ENCODE data around the gene GPLD1. TPM values are rescaled to one million over a fixed set of nuclear protein-coding genes. Genes with fewer than 3 reads are reported as not detected.

Gene GPLD1
- total RNA-seq, 4 donors from 2014 or later: 5.9 to 18.1 (median 13.0) TPM

DNA sequence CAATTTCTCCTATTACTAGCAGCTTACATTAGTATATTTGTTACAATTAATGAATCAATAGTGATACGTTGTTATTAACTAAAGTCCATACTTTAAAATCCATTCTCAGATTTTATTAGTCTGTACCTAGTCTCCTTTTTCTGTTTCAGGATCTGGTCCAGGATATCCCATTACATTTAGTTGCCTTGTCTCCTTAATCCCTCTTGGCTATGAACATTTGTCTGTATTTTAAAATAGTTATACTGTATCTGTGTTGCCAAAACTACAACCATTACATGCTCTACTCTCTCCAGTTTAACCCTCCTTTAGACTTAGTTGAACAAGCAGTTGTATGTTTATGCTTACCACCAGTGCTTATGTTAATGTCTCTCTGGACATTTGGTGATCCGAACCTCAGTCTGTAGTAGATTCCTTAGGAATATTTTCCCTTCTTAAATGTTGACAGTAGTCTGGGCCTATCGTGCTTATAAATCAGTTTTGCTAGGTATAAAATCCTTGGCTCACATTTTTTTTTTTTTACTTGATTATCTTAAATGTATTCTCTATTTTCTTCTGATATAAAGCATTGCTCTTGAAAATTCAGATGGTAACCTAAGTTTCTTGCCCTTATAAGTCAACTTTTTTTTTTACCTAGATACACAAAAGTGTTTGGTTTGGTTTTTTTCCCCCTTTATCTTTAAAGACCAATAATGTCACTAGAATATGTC, 17.6 kb upstream of the GPLD1 start:
- TF ChIP-seq, protein P1, sequence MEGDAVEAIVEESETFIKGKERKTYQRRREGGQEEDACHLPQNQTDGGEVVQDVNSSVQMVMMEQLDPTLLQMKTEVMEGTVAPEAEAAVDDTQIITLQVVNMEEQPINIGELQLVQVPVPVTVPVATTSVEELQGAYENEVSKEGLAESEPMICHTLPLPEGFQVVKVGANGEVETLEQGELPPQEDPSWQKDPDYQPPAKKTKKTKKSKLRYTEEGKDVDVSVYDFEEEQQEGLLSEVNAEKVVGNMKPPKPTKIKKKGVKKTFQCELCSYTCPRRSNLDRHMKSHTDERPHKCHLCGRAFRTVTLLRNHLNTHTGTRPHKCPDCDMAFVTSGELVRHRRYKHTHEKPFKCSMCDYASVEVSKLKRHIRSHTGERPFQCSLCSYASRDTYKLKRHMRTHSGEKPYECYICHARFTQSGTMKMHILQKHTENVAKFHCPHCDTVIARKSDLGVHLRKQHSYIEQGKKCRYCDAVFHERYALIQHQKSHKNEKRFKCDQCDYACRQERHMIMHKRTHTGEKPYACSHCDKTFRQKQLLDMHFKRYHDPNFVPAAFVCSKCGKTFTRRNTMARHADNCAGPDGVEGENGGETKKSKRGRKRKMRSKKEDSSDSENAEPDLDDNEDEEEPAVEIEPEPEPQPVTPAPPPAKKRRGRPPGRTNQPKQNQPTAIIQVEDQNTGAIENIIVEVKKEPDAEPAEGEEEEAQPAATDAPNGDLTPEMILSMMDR (IDR thresholded peaks at IDR 0.05; ENCODE audit: low read depth): no peak

DNA sequence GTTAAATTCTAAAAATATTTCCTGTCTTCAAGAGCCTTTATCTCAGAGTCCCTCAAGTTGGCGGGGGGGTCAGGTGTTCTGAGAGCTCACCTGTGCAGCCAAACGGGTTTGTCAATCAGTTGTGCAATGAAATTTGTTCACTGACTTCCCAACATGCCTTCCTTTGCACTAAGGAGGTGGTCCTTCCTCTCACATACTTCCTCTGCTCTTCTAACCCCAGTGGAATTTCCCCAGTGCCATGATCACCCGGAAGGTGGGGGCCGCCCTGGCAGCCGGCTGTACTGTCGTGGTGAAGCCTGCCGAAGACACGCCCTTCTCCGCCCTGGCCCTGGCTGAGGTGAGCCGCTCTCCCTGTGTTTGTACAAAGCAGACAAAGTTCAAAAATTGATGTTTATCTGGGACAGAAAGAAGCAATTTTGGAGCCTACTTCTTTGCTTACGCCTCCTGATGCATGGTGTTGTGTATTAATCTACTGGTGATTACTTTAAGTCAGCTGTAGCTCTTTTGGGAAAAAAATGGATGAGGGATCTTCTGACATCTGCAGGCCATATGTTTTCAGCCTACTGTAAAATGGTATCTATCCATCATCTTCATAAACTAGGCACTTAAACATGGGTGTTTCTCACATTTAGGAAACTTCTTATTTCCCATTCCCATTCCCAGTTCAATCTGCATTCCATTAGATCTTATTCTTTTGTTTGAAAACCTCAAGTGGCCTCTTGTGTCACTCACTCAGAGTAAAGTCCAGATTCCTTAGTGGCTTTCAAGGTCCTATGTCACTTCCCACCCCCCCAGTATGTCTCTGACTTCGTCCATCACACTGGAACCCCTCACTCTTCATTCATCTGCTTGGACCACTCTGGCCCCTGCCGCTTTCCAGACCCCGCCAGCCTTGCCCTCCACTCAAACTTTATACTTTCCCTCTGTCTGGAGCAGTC, 15.5 kb upstream of the GPLD1 start:
- TF ChIP-seq, protein P1 (IDR thresholded peaks at IDR 0.05; ENCODE audit: low read depth): no peak

DNA sequence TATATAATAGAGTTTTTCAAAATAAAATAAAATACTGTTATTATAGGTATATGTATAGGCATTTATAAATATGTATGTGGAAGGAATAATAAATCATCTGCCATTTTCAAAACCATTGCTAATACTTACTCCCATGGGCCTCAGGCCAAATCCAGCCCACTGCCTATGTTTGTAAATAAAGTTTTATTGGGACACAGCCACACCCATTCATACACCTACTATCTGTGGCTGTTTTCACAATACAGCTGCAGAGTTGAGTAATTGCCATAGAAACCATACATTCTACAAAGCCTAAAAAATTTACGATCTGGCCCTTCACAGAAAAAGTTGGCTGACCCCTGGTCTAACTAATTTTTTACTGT, 14.9 kb upstream of the GPLD1 start:
- TF ChIP-seq, protein P1 (IDR thresholded peaks at IDR 0.05; ENCODE audit: low read depth): no peak

DNA sequence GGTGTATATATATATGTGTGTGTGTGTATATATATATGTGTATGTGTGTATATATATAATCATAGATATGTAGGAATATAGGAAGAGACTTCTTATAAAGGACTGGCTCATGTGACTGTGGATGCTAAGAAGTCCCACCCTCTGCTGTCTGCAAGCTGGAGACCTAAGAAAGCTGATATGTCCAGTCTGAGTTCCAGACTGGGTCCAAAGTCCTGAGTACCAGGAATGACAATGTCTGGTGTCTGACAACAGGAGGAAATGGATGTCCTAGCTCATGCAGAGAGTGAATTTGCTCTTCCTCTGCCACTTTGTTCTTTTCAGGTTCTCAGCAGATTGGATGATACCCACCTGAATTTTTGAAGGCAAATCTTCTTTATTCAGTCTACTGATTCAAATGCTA, 12.5 kb upstream of the GPLD1 start:
- TF ChIP-seq, protein P1 (IDR thresholded peaks at IDR 0.05; ENCODE audit: low read depth): no peak

DNA sequence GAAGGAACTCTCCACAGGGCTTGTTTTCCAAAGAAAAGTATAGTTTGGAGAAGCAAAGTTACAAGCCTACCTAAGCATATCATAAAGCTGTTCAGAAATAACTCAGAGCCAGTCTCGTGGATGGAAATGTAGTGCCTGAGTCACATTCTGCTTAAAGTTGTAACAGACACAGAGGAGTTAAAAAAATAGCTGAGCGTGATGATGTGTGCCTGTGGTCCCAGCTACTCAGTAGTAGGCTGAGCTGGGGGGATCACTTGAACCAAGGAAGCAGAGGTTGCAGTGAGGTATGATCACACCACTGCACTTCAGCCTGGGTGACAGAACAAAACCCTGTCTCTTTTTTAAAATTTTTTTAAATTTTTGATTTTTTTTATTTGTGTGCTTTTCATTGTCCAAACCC, 12.0 kb upstream of the GPLD1 start:
- TF ChIP-seq, protein P1 (IDR thresholded peaks at IDR 0.05; ENCODE audit: low read depth): no peak

DNA sequence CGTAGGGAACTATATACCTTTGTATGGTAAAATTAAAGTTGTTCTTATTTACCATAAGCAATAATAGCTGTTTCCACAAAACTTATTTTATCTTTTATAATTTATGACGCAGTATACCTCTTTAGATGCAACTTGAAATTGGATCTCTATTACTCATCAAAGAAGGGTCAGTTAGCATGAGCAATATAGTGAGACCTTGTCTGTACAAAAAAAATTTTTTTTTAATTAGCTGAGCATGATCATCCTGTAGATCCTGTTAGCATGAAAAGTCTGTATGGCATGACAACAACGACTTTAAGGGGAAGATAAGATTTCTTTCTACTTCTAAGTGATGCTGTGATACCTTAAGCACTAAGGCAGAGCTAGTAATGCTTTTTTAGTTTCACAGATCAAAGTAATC, 11.3 kb upstream of the GPLD1 start:
- TF ChIP-seq, protein P1 (IDR thresholded peaks at IDR 0.05; ENCODE audit: low read depth): no peak

DNA sequence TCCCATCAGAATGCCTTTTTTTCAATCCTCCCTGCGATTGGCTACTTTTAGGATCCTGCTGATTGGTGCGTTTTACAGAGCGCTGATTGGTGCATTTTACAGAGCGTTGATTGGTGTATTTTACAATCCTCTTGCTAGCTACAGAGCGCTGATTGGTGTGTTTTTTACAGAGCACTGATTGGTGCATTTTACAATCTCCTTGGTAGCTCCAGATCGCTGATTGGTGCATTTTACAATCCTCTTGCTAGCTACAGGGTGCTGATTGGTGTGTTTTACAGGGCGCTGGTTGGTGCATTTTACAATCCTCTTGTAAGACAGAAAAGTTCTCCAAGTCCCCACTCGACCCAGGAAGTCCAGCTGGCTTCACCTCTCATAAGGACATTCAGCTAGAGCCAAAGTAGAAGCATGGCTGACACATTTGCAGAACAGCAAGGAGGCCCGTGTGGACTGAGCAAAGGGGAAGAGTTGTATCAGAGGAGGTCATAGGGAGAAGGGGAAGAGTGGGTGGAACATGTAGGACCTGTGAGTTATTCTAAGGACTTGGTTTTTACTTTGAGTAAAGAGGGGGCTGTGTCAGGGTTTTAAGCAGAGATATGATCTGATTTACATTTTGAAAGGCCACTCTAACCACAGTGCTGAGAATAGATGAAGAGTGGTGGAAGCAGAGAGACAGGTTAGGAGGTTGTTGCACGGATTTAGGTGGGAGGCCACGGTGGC, 8.0 kb upstream of the GPLD1 start:
- TF ChIP-seq, protein P1 (IDR thresholded peaks at IDR 0.05; ENCODE audit: low read depth): no peak
